Activated CD4-positive, alpha-beta T cell treated with anti-CD3 and anti-CD28 coated beads, Interleukin-2, amount 50 U/mL, for 4 hours (primary cell): ENCODE results near the gene DNAJC4.
A peak's percentile ranks its signal among the peaks of the same experiment; 100 is the strongest.

Source experiments
- DNase-seq, 2 experiments: peaks; one replicate each; pipeline ENCODE4 v3.0.0-alpha.2; 2020

DNAJC4 gene

GRCh38 chr11:64230985-64231365 is 627 bp downstream of the DNAJC4 start:
- DNase-seq = no peak

- no peak for DNase-seq
Measured at GRCh38 chr11:64231546-64231945, 1.2 kb downstream of the DNAJC4 start.

DNA sequence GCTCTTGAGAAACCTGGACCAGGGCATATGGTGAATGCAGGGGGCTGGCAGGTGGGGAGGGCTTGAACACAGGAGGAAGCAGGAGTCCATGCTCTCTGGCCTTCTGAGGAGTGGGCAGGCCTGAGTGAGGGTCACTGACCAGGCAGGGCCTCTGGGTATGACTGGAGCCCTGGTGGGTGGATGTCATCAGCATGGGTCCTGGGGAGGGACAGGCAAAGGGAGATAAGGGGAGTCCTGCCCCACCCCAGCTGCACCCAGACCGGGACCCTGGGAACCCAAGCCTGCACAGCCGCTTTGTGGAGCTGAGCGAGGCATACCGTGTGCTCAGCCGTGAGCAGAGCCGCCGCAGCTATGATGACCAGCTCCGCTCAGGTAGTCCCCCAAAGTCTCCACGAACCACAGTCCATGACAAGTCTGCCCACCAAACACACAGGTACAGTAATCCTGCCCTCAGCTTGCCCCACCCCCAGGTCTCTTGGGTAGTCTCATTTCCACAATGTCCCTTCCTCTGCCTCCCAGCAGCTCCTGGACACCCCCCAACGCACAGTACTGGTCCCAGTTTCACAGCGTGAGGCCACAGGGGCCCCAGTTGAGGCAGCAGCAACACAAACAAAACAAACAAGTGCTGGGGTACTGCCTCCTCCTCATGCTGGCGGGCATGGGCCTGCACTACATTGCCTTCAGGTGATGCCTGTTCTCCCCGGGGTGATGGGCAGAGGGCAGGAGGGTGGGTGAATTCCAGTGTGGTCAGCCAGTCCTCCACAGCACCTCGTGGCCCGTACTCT is 2.0 kb downstream of the DNAJC4 start:
- no peak for DNase-seq

GRCh38 chr11:64232967-64233315 is 2.6 kb downstream of the DNAJC4 start:
- no peak for DNase-seq

GRCh38 chr11:64233913-64234586 is 3.7 kb downstream of the DNAJC4 start, which contains the start of gene VEGFB:
Gene VEGFB (plus strand): TSS chr11:64234584. CDS start chr11:64234834, 250 bp downstream.
- peak; percentile 56 to 61 for DNase-seq

DNA sequence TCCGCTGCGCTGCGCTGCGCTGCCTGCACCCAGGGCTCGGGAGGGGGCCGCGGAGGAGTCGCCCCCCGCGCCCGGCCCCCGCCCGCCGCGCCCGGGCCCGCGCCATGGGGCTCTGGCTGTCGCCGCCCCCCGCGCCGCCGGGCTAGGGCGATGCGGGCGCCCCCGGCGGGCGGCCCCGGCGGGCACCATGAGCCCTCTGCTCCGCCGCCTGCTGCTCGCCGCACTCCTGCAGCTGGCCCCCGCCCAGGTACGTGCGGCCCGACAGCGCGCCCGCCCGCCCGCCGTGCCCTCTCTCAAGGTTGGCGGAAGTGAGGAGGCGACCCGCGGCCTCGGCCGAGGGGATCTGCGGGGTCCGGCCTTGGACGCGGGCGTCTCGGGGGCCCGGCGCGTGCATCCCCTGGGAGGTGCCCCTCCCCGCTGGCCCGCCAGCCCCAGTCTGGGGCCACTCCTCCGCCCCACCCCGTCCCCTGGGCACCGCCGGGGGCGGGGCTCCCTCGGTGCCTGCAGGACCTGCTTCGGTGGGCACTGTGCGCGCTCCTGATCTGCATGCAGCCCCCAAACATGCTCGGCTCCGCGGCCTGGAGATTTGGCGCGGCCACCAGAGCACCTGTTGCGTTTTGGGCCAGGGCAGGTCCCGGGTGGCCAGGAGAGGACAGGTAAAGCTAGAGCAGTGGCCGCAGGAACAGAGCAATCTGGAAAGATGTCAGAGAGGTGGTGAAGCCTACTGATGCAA is 4.5 kb downstream of the DNAJC4 start:
- DNase-seq = peak in 1 of 2 experiments; percentile 25

DNA sequence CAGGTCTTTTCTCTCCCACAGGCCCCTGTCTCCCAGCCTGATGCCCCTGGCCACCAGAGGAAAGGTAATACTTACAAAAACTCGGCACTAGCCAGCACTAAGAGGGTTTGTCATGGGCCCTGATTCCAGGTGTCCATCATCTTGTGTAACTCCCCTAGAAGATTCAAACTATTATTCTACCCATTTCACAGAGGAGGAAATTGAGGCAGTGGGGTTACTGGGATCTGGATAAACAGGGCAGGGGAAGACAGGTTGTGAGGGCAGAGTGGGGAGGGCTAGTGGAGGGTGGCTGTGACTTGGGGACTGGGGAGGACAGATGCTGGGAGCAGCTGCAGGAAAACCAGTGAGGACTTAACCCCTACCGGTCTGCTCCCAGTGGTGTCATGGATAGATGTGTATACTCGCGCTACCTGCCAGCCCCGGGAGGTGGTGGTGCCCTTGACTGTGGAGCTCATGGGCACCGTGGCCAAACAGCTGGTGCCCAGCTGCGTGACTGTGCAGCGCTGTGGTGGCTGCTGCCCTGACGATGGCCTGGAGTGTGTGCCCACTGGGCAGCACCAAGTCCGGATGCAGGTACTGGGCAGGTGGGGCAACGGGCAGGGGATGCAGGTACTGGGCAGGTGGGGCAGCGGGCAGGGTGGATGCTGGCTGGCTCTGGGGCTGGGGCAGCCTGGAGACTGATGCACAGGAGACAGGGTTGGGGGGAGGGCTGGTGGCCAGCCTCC is 5.3 kb downstream of the DNAJC4 start:
- no peak for DNase-seq

DNA sequence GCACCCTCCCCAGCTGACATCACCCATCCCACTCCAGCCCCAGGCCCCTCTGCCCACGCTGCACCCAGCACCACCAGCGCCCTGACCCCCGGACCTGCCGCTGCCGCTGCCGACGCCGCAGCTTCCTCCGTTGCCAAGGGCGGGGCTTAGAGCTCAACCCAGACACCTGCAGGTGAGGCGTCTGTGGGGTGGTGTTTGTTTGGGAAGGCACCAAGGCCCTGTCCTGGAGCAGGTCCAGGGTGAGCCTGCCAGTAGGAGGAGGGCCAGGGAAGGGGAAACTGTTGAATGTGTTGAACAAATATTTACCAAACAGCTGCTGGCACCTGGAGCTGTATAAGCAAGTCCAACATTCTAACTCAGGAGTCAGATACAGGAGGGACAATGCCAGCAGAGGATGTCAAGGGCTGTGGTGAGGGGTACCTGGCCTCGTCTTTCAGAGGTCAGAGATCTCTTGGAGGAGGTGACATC is 7.2 kb downstream of the DNAJC4 start:
- no peak for DNase-seq

DNA sequence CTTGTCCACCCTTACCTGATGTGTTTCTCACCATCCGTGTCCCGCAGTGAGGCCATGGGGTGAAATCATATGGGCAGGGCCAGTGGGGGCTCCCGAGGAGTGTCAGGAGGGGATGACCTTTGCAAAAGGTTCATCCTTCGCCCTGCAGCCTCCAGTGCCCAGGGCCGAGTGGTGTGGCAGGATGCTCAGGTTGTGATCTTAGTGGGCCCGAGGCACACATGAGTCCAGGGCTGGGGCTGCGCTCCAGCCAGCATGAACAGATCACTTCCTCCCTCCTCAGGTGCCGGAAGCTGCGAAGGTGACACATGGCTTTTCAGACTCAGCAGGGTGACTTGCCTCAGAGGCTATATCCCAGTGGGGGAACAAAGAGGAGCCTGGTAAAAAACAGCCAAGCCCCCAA is 7.7 kb downstream of the DNAJC4 start:
- DNase-seq = no peak

DNA sequence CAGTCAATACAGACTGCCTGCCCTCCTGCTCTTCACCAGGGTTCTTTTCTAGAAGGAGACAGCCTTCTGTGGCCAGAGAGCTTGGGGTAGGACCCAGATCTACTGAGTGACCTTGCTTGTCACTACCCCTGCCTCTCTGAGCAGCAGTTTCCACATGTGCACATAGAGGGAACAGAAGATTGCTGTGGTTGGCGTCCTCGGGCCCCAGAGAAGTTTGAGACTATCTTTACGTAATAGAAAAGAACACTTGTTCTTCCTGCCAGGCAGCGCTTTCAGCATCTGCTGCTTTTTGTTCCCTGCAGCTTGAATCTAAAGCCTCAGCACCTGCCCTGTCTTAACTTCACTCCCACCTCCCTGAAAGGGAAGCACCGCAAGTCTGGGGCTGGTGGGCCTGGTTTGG is 8.7 kb downstream of the DNAJC4 start:
- no peak for DNase-seq

DNA sequence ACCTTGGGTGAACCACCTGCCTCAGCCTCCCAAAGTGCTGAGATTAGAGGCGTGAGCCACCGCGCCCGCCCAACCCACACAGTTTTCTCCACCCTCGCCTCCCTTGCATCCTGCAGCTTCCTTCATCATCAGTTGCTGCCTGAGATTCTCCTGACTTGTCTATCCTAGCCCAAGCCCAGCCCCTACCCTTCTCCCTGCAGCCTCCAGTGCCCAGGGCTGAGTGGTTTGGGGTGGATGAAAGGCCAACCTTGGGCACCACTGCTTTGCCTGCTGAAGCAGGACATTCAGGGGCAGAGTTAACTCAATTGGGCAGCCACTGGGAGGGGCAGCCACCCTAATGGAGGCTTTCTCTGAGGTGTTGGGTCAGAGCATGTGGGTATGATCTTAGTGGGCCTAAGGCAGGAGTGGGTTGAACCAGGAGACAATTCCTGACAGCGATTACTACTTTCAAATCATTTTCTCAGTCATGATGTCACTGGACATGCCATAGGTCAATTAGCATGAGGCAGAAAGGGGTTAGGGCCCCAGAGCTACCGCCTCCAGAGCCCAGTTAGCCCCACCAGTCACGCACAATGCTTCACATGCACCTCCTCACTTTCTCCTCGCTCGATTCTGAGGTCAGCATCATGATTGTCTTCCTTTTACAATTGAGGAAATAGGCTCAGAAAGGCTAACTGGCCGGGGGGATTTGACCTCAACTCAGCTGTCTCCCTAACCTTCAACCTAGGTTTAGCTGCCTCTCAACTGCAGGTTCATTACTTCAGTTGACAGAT is 9.5 kb downstream of the DNAJC4 start:
- DNase-seq = no peak

GRCh38 chr11:64240435-64241240 is 10.3 kb downstream of the DNAJC4 start, which contains the start of gene FKBP2:
Gene FKBP2 (plus strand): TSS chr11:64241095. CDS start chr11:64242388, 1,293 bp downstream.
- peak; percentile 95 to 97 for DNase-seq

GRCh38 chr11:64241241-64241490 is 10.8 kb downstream of the DNAJC4 start:
- DNase-seq = no peak

- DNase-seq = peak; percentile 99 to 100
Measured at GRCh38 chr11:64241491-64242374, 11.4 kb downstream of the DNAJC4 start.

GRCh38 chr11:64243236-64243854 is 13.0 kb downstream of the DNAJC4 start:
- no peak for DNase-seq

GRCh38 chr11:64244107-64244506 is 13.8 kb downstream of the DNAJC4 start:
- no peak for DNase-seq

DNA sequence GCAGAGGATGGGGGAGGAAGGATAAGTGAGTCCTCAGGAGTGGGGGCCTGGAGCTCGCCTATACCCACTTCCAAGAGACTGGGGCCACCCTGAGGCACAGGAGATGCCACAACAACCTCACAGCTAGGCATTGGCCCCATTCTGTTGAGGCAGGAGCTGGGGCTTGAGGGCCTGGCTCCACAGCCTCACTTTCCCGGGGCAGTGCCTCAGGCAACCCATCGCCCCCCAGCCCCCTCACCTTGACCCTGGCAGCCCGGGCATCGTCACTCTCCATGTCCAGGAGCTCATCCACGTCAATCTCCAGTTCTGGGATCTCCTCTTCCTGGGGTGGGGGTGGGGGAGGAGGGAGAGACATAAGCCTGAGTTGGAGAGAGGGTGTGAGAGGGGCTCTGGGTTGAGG is 14.6 kb downstream of the DNAJC4 start:
- DNase-seq = no peak

GRCh38 chr11:64245401-64245796 is 15.1 kb downstream of the DNAJC4 start:
- peak in 1 of 2 experiments; percentile 24 for DNase-seq

DNA sequence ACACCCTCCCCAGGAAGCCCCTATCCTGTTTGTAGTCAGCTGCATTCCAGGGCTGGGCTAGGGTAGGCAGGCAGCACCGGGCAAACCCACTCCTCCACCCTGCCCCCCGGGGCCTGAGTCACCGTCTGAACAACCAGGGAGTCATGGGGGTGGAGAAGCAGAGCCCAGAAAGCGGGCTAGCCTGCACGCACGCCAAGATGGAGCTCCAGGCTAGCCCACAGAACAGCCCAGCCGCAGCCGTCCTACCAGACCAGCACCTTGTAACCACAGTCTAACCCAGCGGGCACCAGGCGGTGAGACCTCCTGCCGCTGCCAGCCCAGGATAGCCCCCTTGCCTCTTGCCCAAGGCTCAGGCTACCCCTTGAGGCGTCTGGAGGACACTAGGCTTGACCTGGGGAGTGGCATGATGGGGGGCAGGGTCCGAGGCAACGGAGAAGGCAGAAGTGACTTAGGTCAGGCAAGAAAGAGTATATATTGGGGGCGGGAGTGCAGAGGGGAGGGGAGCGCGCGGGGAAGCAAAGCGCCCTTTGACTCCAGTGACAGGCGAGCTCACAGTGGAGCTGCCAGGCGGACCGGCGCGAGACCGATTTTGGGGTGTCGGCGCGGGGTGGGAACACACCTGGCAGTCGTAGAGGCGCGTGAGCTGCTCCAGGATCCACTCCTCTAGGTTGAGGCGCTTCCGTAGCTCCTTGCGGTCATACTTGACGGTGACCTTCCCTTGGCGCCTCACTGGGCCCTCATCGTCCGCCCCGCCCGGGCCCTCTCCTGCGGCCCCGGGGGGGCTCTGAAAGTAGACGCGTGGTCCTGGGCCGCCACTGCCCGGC is 15.7 kb downstream of the DNAJC4 start:
- peak; percentile 81 to 85 for DNase-seq
